ENCODE data around the gene WDR70. TPM values are rescaled to one million over a fixed set of nuclear protein-coding genes. Genes with fewer than 3 reads are reported as not detected.
A peak's percentile ranks its signal among the peaks of the same experiment; 100 is the strongest.
"Not testable (repeated sequence)": the region's sequence is repeated elsewhere in the genome, so short reads cannot be mapped to it uniquely, and the experiment has no call there.

The WDR70 gene
- total RNA-seq, 8 experiments from 2014 or later, result 19.9 to 45.1 (median 28.1) TPM

DNA sequence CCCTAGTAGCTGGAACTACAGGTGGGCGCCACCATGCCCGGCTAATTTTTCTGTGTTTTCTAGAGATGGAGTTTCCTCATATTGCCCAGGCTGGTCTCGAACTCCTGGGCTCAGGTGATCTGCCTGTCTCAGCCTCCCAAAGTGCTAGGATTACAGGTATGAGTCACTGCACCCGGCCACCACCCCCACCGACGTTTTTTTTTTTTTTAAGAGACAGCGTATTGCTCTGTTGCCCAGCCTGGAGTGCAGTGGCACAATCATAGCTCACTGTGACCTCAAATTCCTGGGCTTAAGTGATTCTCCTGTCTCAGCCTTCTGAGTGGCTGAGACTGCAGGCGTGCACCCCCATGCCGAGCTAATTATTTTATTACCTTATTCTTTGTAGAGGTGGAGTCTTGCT is 38.2 kb downstream of the WDR70 start:
- 63 to 100% (median 93%) methylated on average over 1 to 6 of the region's 9 CpGs; no CpG with 5 or more reads in 3 of the 10 experiments for WGBS, 10 experiments
- no peak overlapping the region for H3K4me3 ChIP-seq
- in situ Hi-C loops (cut with MboI; ENCODE audit: low pct_unique_long_range_greater_than_20kb in 2 of 9, low sequenced_read_pairs in 9 of 9, unreplicated experiment in 9 of 9), result loop anchor here in 6 of 9 experiments (10.0 to 25.0 kb wide), 2 partner anchors 770 to 777 kb away; no protein-coding TSS in a partner anchor
- no peaks in the 10 kb centered on the region for H3K4me1 ChIP-seq (replicated peaks in 1 of 2)
- no peak overlapping the region for H3K27ac ChIP-seq
- no peak for ATAC-seq (replicated peaks in 6 of 8)

DNA sequence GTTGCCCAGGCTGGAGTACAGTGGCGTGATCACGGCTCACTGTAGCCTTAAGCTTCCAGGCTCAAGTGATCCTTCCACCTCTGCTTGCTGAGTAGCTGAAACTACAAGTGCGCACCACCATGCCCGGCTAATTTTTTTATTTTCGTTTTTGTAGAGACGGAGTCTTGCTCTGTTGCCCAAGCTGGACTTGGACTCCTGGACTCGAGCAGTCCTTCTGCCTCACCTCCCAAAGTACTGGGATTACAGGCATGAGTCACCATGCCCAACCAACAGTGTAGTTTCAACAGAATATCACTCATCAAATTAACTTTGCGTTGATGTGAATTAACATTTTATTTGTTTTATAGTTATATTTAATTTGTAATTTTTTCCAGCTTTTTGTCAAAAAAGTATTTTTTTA is 45.3 kb downstream of the WDR70 start:
- 92 to 98% (median 95%) methylated on average over 3 to 8 of the region's 8 CpGs for WGBS, 10 experiments
- H3K27ac ChIP-seq, result no peak overlapping the region
- ATAC-seq (replicated peaks in 6 of 8), result no peak
- no peak overlapping the region for H3K4me3 ChIP-seq
- in situ Hi-C loops (cut with MboI; ENCODE audit: low pct_unique_long_range_greater_than_20kb in 2 of 9, low sequenced_read_pairs in 9 of 9, unreplicated experiment in 9 of 9), result loop anchor here in 5 of 9 experiments (25.0 kb wide), 1 partner anchor 763 kb away; no protein-coding TSS in a partner anchor
- no peaks in the 10 kb centered on the region for H3K4me1 ChIP-seq (replicated peaks in 1 of 2)

DNA sequence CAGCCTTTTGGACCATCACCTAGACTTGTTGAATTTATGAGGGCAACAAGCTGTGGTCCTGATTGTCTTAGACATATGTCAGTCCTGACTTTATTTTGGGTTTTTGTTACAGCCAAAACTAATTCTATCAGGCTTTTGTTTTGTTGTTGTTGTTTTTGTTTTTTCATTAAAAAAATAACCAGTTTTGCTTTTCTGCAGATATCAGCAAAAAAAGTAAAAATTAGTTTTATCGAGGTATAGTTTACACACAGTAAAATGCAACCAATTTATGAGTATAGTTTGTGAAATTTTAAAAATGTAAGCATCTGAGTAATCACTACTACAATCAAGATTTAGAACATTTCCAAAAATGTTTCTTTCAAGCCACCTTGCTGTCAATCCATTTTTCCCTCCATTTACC is 48.9 kb downstream of the WDR70 start:
- WGBS, 10 experiments, result 44 to 100% (median 100%) methylated on average over 1 of the region's 1 CpG
- Histone ChIP-seq H3K4me3 (no peak overlapping the region), H3K4me1 (replicated peaks in 1 of 2) (no peaks in the 10 kb centered on the region), H3K27ac (no peak overlapping the region)
- in situ Hi-C loops (cut with MboI; ENCODE audit: low pct_unique_long_range_greater_than_20kb in 2 of 9, low sequenced_read_pairs in 9 of 9, unreplicated experiment in 9 of 9), result no loop called here
- no peak for ATAC-seq (replicated peaks in 6 of 8)

DNA sequence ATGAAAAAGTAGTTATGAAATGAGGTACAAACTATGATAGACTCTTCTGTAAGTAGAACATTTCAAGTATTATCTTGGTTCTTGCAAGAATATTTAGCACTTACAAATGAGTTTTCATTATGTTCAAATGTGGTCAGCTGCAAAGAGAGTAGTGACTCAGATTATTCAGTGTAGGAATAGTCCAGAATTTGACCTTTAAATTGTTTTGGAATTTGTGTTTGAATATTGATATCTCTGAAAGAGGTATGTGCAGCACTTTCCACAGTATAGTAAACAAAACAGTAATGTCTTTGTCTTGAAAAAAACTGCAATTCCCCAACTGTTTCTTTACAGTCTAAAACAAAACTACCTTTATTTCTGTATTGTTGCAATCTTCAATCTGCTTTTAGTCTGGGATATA is 56.1 kb downstream of the WDR70 start:
- peak in 3 of 8 experiments; percentile 95 to 98 (median 97) for ATAC-seq (replicated peaks in 6 of 8)
- in situ Hi-C loops (cut with MboI; ENCODE audit: low pct_unique_long_range_greater_than_20kb in 2 of 9, low sequenced_read_pairs in 9 of 9, unreplicated experiment in 9 of 9), result no loop called here
- H3K4me3 ChIP-seq, result no peak overlapping the region
- H3K27ac ChIP-seq, result no peak overlapping the region
- no peaks in the 10 kb centered on the region for H3K4me1 ChIP-seq (replicated peaks in 1 of 2)

DNA sequence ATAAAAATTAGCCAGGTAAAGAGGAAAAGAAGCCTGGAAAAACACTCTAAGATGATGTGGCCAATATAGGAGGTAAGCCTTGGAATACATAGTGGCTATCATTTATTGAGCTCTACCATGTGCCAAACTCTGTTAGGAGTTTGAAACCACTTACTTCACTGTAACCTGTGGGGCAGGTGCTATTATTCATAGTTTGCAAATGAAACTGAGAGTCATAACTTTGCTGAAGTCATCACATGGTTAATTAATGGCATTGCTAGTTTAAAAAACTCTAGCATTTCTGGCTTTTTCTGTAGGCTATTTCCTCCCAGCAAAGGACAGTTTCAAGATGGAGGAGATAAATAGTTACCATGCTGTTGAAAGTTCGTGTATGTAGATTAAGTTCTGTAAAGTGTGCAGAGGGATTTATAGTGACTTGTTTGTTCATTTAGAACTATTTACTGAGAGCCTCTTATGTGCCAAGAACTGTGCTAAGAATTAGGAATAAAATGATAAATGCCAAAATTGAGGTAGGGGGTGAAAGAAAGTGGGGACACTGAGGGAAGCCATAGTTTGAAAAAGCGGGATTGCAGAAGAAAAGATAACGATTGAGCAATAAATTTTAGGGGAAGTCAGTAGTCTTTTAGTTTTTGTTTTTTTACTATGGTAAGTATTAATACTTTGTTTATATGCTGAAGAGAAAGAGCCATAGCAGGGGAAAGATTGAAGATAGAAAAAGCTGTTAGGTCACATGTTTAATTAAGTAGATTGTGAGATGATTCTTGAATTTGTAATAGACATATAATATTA is 57.2 kb downstream of the WDR70 start:
- in situ Hi-C loops (cut with MboI; ENCODE audit: low pct_unique_long_range_greater_than_20kb in 2 of 9, low sequenced_read_pairs in 9 of 9, unreplicated experiment in 9 of 9), result no loop called here
- Histone ChIP-seq H3K4me1 (replicated peaks in 1 of 2) (no peaks in the 10 kb centered on the region), H3K4me3 (no peak overlapping the region), H3K27ac (no peak overlapping the region)
- 82 to 100% (median 94%) methylated on average over 2 to 3 of the region's 3 CpGs; no CpG with 5 or more reads in 1 of the 10 experiments for WGBS, 10 experiments
- no peak for ATAC-seq (replicated peaks in 6 of 8)

DNA sequence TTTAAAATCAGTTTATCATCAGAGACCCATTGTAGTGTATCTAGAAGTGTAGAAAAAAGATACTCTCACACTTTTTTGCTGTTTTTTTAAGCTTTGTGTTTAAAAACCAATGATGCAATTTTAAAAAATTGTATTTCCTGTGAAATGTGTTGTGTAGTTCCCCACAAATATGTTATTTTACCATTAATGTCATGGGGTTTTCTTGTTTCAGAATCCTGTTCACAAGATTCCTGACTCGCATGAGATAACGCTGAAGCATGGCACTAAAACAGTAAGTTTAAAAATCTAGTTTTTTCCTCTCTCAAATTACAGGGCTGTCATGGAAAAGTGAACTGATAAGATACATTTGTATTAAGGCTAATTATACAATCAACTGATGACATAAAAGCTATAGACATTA is 58.6 kb downstream of the WDR70 start:
- ATAC-seq (replicated peaks in 6 of 8), result no peak
- WGBS, 10 experiments, result 93 to 100% (median 97%) methylated on average over 2 of the region's 2 CpGs; no CpG with 5 or more reads in 3 of the 10 experiments
- Histone ChIP-seq H3K27ac (no peak overlapping the region), H3K4me3 (no peak overlapping the region), H3K4me1 (replicated peaks in 1 of 2) (no peaks in the 10 kb centered on the region)
- in situ Hi-C loops (cut with MboI; ENCODE audit: low pct_unique_long_range_greater_than_20kb in 2 of 9, low sequenced_read_pairs in 9 of 9, unreplicated experiment in 9 of 9), result no loop called here

DNA sequence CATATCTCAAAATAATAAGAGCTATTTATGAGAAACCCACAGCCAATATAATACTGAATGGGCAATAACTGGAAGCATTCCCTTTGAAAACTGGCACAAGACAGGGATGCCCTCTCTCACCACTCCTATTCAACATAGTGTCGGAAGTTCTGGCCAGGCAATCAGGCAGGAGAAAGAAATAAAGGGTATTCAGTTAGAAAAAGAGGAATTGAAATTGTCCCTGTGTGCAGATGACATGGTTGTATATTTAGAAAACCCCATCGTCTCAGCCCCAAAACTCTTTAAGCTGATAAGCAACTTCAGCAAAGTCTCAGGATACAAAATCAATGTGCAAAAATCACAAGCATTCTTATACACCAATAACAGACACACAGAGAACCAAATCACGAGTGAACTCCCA is 66.7 kb downstream of the WDR70 start:
- ATAC-seq (replicated peaks in 6 of 8); H3K27ac ChIP-seq; in situ Hi-C loops (cut with MboI; ENCODE audit: low pct_unique_long_range_greater_than_20kb in 2 of 9, low sequenced_read_pairs in 9 of 9, unreplicated experiment in 9 of 9); H3K4me1 ChIP-seq (replicated peaks in 1 of 2); H3K4me3 ChIP-seq: not testable (repeated sequence)
- 71 to 100% methylated on average over 1 of the region's 3 CpGs; no CpG with 5 or more reads in 8 of the 10 experiments for WGBS, 10 experiments

DNA sequence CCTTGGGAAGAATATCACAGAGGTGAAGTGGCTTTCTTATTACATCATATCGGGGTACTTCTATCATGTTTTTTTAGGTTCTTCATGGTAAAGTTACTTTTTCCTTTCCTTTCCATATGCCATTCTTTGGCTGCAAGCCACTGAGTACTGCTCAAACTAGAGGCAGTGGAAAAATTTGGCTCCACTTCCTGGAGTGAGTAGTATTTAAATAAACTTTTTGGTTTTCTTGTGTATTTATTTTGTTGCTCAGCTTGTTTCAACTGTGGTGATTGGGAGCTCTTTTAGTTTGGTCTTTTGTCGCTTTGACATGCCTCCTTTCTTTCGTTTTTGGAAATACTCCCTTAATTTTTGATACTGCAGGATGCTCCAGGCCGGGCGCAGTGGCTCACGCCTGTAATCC is 69.8 kb downstream of the WDR70 start:
- ATAC-seq (replicated peaks in 6 of 8), result no peak
- H3K27ac ChIP-seq, result no peak overlapping the region

DNA sequence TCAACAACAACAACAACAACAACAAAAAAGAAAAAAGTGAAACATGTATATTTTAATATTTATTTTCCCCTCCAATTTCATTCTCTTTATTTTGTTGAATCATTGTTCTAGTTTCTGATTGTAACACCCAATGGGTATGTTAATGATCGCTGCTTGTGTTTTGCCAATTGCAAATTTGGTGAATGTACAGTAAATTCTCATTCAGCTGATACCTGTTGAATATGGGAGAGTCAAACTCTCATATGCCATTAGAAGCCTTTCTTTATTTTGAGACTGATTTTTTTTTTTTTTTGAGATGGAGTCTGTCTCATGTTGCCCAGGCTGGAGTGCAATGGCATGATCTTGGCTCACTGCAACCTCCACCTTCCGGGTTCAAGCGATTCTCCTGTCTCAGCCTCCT is 72.9 kb downstream of the WDR70 start:
- H3K4me3 ChIP-seq; in situ Hi-C loops (cut with MboI; ENCODE audit: low pct_unique_long_range_greater_than_20kb in 2 of 9, low sequenced_read_pairs in 9 of 9, unreplicated experiment in 9 of 9); H3K27ac ChIP-seq; ATAC-seq (replicated peaks in 6 of 8); H3K4me1 ChIP-seq (replicated peaks in 1 of 2): not testable (repeated sequence)
- 71 to 100% (median 100%) methylated on average over 1 to 3 of the region's 3 CpGs; no CpG with 5 or more reads in 3 of the 10 experiments for WGBS, 10 experiments

More for the DNA sequence above, 69.8 kb downstream of the WDR70 start:
- in situ Hi-C loops (cut with MboI; ENCODE audit: low pct_unique_long_range_greater_than_20kb in 2 of 9, low sequenced_read_pairs in 9 of 9, unreplicated experiment in 9 of 9), result no loop called here
- no peak overlapping the region for H3K4me3 ChIP-seq
- H3K4me1 ChIP-seq (replicated peaks in 1 of 2), result no peaks in the 10 kb centered on the region
- 86 to 100% (median 98%) methylated on average over 1 to 6 of the region's 6 CpGs; no CpG with 5 or more reads in 2 of the 10 experiments for WGBS, 10 experiments

DNA sequence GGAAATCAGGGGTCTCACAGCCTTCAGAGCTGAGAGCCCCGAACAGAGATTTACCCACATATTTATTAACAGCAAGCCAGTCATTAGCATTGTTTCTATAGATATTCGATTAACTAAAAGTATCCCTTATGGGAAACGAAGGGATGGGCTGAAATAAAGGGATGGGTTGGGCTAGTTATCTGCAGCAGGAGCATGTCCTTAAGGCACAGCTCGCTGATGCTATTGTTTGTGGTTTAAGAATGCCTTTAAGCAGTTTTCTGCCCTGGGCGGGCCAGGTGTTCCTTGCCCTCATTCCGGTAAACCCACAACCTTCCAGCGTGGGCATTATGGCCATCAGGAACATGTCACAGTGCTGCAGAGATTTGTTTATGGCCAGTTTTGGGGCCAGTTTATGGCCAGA is 74.1 kb downstream of the WDR70 start:
- 67 to 100% methylated on average over 1 to 3 of the region's 7 CpGs; no CpG with 5 or more reads in 8 of the 10 experiments for WGBS, 10 experiments
- in situ Hi-C loops (cut with MboI; ENCODE audit: low pct_unique_long_range_greater_than_20kb in 2 of 9, low sequenced_read_pairs in 9 of 9, unreplicated experiment in 9 of 9); H3K27ac ChIP-seq; H3K4me3 ChIP-seq; H3K4me1 ChIP-seq (replicated peaks in 1 of 2); ATAC-seq (replicated peaks in 6 of 8): not testable (repeated sequence)

DNA sequence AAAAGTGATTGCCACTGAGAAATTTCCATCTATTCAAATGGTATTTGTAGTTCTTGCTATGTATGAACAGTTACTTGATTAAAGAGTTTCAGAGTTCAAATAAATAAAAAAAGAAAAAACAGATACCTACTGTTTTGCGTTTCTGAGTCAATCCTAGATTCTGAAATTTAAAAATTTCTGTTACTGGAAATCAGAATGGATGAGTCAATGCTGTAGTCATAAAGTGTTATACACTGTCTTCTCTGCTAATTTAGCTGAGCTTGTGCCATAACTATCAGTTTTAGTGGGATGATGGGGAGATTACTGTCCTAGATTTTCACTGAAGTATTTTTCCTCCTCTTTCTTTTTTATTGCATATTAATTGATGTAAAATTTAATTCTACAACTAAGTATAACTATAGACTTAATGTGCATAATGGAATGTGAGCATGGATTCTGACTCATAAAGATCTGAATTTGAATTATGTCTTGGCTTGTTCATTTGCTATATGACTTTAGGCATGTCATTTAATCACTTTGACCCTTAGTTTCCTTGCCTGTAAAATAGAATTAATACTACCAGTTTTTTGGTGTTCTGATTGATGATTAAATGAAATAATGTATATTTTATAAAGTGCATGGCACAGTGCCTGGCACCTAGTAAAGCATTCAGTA is 75.4 kb downstream of the WDR70 start:
- in situ Hi-C loops (cut with MboI; ENCODE audit: low pct_unique_long_range_greater_than_20kb in 2 of 9, low sequenced_read_pairs in 9 of 9, unreplicated experiment in 9 of 9); H3K4me3 ChIP-seq; H3K27ac ChIP-seq; H3K4me1 ChIP-seq (replicated peaks in 1 of 2): not testable (repeated sequence)
- ATAC-seq (replicated peaks in 6 of 8), result peak in 3 of 8 experiments; percentile 23 to 98 (median 82)
- 0 to 100% (median 59%) methylated on average over 1 of the region's 1 CpG; no CpG with 5 or more reads in 2 of the 10 experiments for WGBS, 10 experiments

DNA sequence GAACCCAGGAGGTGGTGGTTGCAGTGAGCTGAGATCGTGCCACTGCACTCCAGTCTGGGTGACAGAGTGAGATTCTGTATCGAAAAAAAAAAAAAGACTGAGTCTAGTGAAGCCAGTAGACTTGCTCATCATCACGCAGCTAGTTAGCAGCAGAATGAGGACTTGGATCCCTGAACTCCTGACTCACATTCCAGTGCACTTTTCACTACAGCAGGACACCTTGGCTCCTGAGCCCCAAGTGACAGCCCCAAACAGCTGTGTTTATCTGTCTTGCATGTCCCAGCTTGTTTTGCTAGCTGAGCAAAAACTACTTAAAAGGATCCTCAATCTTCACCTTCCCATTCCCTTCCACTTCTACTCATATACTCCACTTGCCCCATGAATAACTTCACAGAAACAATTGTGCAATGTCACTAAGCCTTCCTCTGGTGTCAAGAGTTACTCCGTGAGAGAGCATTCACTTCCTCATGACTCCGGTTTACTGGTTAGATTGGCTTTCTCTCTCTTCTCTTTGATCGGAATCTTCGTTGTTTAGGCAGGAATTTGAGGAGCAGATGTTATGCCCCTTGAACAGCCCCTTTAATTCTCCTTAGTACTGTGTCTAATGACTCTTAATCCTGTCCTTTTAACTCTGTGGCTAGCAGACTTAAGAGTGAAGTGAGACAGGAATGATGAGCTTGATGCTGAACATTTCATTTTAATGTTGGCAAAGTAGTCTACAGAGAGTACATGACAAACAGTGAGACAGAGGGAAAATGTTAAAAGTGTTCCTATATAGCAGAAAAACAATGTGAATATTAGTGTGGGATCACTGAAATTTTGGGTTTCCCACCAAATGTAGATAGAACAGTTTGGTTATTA is 84.3 kb downstream of the WDR70 start:
- WGBS, 10 experiments, result 40 to 95% (median 78%) methylated on average over 1 to 5 of the region's 7 CpGs; no CpG with 5 or more reads in 4 of the 10 experiments
- in situ Hi-C loops (cut with MboI; ENCODE audit: low pct_unique_long_range_greater_than_20kb in 2 of 9, low sequenced_read_pairs in 9 of 9, unreplicated experiment in 9 of 9), result not testable (repeated sequence)

DNA sequence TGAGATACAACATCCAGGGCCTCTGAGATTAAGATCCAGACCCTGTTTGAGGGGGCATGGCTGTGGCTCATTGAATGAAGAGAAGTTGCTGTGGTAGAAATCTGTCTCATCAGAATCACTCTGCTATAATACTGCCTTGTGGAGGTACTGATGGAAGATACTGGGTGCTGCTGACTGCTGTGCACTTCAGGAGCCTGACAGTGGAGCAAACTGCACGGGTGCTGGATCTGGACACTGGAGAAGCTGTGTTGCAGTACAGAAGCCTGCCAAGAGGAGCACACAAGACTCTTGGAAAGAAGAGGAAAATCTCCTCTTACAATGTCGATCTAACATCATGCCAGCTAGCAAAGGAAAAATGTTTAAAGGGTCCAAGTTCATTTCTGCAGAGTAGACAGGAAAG is 85.5 kb downstream of the WDR70 start:
- H3K27ac ChIP-seq; in situ Hi-C loops (cut with MboI; ENCODE audit: low pct_unique_long_range_greater_than_20kb in 2 of 9, low sequenced_read_pairs in 9 of 9, unreplicated experiment in 9 of 9); ATAC-seq (replicated peaks in 6 of 8); H3K4me1 ChIP-seq (replicated peaks in 1 of 2); H3K4me3 ChIP-seq: not testable (repeated sequence)
- WGBS, 10 experiments, result 80% methylated on average over 1 of the region's 2 CpGs; no CpG with 5 or more reads in 9 of the 10 experiments

More for the DNA sequence above, 84.3 kb downstream of the WDR70 start:
- not testable (repeated sequence) for ATAC-seq (replicated peaks in 6 of 8); H3K27ac ChIP-seq; H3K4me3 ChIP-seq; H3K4me1 ChIP-seq (replicated peaks in 1 of 2)
